ENCODE results near the gene LRRIQ1.

DNA sequence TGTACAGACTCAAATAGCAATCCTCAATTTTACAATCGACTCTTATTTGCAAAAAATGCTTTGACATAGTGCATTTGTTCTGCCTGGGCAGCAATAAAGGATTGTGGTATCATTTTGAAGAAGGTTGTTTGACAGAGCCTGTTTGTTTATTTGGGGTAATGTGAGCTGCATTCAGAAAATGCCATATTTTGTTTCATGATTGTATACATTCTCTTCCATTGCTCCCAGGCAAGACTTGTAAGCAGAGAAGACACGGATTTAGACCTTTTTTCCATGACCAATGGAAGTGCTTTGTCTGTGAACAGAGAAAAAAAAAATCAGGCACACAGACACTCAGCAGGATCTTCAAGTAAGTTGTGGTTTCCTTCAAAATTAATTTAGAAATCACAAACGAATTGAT lies 208.4 kb downstream of the LRRIQ1 start:
- TF ChIP-seq, protein P1, sequence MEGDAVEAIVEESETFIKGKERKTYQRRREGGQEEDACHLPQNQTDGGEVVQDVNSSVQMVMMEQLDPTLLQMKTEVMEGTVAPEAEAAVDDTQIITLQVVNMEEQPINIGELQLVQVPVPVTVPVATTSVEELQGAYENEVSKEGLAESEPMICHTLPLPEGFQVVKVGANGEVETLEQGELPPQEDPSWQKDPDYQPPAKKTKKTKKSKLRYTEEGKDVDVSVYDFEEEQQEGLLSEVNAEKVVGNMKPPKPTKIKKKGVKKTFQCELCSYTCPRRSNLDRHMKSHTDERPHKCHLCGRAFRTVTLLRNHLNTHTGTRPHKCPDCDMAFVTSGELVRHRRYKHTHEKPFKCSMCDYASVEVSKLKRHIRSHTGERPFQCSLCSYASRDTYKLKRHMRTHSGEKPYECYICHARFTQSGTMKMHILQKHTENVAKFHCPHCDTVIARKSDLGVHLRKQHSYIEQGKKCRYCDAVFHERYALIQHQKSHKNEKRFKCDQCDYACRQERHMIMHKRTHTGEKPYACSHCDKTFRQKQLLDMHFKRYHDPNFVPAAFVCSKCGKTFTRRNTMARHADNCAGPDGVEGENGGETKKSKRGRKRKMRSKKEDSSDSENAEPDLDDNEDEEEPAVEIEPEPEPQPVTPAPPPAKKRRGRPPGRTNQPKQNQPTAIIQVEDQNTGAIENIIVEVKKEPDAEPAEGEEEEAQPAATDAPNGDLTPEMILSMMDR (IDR thresholded peaks at IDR 0.05; ENCODE audit: poor library complexity, severe bottlenecking), result no peak
- TF ChIP-seq EZH2 (IDR thresholded peaks at IDR 0.05; ENCODE audit: borderline replicate concordance, insufficient read depth, low read length, poor library complexity, severe bottlenecking), result no peak
- TF ChIP-seq SMC3 (conservative IDR thresholded peaks at IDR 0.05; ENCODE audit: poor library complexity), result no peak
- no peak for TF ChIP-seq EP300 (conservative IDR thresholded peaks at IDR 0.05; ENCODE audit: poor library complexity, severe bottlenecking)
- no peak for TF ChIP-seq REST (IDR thresholded peaks at IDR 0.05; ENCODE audit: borderline replicate concordance)
- TF ChIP-seq POLR2AphosphoS5 (IDR thresholded peaks at IDR 0.05), result no peak
- TF ChIP-seq RAD21 (conservative IDR thresholded peaks at IDR 0.05), result no peak
- no peak for TF ChIP-seq TAF1 (IDR thresholded peaks at IDR 0.05; ENCODE audit: low read depth)
- TF ChIP-seq MXI1 (conservative IDR thresholded peaks at IDR 0.05; ENCODE audit: poor library complexity, severe bottlenecking), result no peak
